NCI-H187 (cell line): ENCODE results near the gene LAGE3.

Experiments used
- DNase-seq, 2 experiments: peaks; one replicate each; lab custom pipeline; 2025; lab: John Stamatoyannopoulos, UW

LAGE3 gene

DNA sequence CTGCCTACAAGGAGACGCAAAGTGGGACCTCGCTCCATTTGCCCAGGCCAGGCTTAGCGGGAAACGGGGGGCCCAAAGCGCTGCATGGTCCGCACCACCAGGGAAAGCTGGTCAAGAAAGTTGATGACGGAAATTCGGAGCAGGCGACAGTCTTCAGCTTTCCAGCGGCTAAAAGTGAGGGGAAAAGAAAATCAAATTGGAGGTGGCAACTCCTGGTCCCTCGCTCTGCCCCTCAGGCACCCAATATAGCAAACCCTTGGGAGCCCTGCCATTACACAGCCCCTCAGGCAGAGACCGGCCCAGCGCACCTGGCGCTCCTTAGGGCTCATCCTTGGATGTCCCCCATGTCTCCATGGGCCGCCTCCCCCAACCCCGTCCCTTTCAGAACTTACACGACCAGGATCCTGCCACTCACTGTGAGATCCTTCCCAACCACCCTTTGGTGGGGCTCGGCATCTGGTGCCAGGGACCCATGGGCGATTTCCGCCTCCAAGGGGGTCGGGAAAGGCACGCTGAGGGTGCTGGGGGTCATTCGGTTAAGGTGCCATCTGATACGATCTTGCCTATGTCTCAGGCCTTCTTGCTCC is 1.1 kb downstream of the LAGE3 start:
- DNase-seq: no peak

DNA sequence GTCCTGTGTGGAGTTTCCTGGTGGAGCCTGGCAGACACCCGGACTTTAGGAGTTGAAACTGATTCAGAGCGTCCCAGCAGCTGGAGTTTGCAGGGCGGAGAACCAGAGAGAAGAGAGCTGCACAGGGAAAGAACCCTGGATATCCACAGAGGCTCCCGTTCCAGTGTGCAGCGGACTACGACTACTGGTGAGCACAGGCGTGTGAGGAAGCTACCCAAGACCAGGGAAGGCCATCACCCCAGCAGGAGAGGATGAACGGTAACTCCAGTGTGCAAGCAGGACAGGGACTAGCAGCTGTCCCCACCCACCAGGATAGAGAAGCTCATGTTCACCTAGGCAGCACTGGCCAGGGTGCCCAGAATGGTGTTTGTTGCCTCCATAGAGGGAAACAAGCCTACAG is 2.3 kb downstream of the LAGE3 start:
- DNase-seq: no peak

DNA sequence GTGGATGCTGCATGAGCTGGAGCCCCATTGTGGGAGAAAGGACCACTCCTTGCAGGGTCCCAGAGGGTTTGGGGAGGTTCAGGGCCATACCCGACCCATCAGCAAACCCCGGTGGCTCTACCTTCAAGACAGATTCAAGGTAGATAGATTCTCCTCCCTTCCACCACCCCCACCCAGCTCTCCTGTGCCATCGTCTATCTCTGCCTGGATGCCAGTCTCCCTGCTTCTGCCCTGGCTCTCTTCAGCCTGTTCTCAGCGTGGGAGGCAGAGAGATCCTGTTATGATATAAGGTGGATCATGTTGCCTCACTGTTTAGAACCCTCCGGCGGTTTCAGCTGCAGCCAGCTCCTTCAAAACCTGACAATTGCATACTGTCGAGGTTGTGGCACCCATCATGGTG is 5.4 kb downstream of the LAGE3 start:
- no peak for DNase-seq

DNA sequence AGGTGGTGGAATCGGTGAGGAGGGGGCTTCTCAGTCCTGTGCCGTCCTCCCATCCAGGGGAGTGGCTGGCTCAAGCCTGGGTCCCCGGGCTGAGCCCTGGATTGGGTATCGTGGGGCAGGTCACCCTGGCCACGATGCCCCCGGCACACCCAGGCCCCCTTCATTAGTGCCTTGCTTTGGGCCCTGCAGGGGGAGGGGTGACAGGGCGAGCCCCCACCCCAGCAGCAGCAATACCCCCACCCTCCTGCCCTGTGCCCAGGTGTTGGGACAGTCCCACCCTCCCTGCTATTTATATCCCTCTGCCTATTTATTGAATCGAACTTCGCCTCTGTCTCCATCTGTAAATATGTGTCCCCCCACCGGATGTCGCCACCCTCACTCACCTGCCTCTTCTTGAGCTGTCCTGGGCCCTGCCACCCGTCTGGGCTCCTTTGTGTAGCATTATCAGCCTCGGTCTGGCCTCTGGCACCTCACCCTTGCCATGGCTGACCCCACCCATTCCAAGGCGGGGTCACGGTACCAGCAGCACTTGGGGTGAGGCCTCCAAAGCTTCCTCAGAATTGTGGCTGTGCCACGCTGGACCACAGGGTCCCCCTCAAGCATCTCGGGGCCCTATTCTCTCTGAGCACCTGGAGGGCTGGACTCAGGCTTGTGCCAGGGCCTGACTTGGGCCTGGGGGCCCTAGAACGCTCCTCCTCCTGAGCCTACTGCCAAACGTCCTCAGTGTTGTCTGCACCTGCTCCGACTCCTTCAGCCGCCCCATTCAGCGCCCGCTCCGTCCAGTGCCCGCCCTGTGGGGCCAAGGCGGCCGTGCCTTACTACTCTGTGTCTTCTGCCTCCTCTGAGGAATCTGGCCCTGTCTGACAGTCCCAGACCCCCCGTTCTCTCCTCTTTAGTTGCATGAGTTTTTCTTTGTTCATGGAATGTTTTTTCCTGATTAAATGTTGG is 6.1 kb downstream of the LAGE3 start:
- no peak for DNase-seq

DNA sequence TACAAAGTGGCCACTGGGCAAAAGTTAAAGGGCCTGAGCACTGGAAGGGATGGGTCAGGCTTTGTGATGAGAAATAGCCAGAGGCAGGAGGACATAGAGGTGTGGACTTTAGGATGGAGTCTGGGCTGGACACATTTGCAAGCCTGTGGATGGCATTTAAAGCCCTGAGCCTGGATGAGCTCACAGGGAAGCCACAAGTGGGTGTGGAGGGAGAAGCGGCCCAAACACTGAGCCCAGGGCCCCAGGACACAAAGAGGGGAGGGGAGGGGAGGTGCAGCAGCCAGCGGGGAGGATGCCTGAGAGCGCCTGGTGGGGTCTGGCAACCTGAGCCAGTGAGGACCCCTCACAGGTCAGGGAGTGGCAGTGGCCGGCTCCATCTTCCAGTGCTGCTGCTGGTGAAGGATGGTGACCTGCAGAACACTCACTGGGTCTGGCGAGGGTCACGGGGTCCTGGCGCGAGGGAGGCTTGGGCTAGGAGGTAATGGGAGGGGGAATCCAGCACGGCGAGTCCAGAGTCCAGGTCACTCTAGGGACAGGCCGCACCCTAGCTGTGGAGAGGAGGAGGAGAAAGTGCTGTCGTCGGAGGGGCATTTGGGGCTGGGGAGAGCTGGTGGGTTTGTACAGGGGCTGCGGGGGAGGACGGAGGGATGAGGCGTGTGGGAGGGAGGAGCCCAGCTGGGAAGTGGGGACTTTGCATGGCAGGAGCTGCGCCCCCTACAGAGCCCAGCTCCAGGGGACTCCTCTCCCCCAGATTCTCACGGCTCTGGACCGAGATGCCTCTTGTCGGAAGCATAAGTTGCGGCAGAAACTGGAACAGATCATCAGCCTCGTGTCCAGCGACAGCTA is 7.0 kb downstream of the LAGE3 start:
- DNase-seq: no peak

DNA sequence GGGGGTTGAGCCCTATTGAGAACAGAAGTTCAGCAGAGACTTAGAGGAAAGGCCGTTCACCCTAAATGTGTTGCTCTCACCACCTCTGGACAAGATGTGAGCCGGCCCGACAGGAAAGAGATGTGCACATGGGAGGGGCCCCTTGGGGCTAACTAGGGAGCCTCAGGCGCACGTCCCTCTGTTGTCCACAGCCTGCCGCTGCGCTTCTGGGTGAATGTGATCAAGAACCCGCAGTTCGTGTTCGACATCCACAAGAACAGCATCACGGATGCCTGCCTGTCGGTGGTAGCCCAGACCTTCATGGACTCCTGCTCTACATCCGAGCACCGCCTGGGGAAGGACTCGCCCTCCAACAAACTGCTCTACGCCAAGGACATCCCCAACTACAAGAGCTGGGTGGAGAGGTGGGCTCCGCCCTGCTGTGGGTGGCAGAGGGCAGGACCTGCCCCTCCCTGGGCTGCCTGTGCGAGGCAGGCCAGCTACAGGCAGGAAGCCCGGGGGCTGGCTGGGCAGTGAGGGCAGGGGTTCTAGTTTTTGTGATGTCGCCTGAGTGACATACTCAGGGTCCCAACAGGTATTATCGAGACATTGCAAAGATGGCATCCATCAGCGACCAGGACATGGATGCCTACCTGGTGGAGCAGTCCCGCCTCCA is 8.0 kb downstream of the LAGE3 start:
- no peak for DNase-seq

DNA sequence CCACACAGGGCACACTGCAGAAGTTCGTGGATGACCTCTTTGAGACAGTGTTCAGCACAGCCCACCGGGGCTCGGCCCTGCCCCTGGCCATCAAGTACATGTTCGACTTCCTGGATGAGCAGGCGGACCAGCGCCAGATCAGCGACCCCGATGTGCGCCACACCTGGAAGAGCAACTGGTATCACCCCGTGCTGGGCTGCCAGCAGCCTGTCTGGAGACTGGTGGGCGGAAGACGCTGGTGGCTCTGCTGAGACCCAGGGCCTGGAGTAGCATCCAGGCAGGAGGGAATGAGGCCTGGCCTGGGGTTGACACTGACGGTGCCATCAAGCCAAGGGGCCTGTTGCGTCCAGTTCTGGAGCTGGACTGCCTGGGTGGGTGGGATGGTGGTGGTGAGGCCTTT is 8.6 kb downstream of the LAGE3 start:
- no peak for DNase-seq

DNA sequence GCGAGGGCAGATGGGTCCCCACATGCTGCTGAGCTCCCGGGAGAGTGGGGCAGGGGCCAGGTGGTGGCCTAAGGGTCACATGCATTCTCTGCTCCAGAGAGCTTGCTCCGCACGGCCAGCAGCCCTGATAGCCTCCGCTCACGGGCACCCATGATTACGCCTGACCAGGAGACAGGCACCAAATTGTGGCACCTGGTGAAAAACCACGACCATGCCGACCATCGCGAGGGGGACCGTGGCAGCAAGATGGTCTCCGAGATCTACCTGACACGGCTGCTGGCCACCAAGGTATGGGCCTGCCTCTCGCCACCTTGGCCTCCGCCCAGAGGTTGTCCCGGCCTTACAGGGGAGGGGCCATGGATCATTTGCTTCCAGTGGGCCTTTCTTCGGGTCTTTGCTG is 9.2 kb downstream of the LAGE3 start:
- DNase-seq: no peak

DNA sequence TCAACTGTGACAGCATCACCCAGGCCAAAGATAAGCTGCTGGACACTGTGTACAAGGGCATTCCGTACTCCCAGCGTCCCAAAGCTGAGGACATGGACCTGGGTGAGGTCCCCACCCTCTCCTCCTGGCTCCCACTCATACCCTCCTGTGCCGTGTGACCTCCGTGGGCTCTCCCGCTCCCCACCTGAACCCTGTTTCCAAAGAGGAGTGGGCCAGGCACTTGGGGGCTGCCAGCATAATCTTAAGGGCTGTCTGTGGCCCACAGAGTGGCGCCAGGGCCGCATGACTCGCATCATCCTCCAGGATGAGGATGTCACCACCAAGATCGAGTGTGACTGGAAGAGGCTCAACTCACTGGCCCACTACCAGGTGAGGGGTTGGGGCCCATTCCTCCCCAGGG is 10.0 kb downstream of the LAGE3 start:
- no peak for DNase-seq

DNA sequence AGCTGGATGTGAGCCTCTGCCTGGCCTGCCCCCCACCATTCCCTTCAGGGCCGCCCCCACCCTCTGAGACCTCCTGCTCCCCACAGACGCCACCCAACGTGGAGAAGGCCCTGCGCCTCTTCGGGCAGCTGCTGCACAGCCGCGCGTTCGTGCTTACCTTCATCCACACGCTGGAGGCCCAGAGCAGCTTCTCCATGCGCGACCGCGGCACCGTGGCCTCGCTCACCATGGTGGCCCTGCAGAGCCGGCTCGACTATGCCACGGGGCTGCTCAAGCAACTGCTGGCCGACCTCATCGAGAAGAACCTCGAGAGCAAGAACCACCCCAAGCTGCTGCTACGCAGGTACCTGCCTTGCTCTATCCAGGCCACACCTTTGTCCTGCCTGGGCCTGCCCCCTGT is 10.9 kb downstream of the LAGE3 start:
- DNase-seq: no peak

DNA sequence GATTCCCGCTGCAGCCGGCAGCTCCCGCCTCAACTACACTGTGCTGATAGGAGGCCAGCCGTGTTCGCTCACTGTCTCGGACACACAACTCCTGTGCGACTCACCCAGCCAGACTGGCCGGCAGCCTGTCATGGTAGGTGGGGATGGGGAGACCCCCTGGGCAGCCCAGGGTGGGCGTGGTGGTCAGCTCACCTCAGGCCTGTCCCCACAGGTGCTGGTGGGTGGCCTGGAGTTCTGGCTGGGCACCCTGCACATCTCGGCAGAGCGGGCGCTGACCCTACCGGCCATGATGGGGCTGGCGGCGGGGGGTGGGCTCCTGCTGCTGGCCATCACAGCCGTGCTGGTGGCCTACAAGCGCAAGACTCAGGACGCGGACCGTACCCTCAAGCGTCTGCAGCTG is 11.5 kb downstream of the LAGE3 start:
- no peak for DNase-seq

DNA sequence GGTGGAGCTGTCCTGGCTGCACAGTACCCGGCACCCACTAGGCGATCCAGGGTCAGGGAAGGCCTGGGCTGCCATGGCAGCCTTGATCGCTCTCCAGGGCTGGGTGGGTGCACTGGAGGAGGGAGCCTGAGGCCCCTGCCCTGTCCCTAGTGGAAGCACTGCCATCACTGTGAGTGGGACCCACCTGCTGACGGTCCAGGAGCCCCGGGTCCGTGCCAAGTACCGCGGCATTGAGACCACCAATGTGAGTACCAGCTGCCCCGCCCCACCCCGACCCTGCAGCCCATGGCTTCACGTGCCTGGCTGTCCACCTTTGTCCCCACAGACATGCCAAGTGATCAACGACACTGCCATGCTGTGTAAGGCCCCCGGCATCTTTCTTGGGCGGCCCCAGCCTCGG is 12.2 kb downstream of the LAGE3 start:
- no peak for DNase-seq

DNA sequence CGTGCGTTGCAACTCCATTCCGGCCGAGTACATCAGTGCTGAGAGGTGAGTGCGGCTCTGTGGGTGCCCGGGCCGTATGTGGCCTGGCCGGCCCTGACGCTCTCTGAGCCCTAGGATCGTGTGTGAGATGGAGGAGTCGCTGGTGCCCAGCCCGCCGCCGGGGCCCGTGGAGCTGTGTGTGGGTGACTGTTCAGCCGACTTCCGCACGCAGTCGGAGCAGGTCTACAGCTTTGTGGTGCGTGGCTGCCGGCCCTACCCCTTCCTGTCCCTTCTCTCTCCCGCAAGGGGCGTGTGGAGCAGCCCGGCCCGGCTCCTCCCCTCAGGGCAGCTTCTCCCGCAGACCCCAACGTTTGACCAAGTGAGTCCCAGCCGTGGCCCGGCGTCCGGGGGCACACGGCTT is 13.0 kb downstream of the LAGE3 start:
- no peak for DNase-seq

DNA sequence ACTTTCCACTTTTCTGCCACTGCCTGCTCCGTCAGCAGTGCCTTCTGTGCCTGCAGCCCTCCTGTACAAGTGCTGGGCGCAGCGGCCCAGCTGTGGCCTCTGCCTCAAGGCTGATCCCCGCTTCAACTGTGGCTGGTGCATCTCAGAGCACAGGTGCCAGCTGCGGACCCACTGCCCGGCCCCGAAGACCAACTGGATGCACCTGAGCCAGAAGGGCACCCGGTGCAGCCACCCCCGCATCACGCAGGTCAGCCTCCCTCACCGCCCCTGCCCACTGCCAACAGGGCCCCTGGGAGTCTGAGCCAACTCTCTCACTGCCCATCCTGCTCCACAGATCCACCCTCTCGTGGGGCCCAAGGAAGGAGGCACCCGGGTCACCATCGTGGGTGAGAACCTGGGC is 13.5 kb downstream of the LAGE3 start:
- DNase-seq: no peak

DNA sequence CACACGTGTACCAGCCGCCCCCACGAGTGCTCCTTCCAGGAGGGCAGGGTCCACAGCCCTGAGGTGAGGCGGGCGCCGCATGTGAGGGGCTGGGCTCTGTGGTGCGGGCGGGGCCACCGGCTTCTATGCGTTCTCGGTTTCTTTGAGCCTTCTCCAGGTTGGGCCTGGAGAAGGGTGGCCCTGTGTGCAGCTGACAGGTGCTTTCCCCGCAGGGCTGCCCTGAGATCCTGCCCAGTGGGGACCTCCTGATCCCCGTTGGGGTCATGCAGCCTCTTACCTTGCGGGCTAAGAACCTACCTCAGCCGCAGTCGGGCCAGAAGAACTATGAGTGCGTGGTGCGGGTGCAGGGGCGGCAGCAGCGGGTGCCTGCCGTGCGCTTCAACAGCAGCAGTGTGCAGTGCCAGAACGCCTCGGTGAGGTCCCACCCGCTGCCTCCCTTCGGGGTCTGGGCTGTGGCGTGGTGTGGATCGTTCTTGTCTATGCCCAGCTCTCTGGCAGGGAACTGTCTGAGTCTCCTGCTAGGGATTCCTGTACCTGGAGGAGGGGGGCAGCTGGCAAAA is 14.2 kb downstream of the LAGE3 start:
- no peak for DNase-seq

DNA sequence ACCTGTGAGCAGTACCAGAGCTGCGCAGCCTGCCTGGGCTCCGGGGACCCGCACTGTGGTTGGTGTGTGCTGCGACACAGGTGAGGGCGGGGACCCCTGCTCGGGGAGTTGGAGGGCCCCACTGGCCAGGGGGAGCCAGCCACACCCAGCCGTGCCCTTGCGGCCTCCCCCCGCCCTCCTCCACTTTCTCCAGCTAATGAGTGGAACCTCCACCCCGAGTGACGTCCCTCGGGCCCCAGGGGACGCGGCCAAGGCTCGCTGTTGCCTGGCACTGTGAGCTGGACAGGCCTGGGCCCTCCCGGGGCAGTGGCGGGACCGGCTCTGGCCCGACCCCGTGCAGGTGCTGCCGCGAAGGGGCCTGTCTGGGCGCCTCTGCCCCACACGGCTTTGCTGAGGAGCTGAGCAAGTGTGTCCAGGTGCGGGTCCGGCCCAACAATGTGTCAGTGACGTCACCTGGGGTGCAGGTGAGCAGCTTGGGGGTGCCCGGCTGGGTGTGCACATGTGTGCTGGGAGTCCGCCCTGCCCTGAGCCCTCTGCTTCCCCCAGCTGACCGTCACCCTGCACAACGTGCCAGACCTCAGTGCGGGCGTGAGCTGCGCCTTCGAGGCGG is 15.4 kb downstream of the LAGE3 start:
- DNase-seq: no peak

DNA sequence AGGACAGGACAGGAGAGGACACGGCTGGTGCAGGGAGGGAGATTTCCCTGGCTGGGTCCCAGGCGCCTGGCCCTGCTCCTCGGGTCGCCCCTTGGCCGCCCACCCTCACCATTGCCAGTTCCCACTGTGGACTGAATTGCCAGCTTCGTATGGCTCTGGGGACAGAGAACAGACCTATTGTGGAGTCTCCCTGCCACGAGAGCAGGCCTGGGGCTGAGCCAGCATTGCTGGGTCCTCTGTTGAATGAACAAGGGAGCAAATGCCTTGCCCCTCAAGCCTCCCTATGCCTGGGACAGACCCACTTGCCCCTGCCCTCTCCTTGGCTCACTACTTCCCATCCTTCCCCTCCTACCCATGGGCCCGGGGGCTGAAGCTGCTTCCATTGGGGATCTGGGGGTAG is 16.7 kb downstream of the LAGE3 start:
- DNase-seq: no peak

DNA sequence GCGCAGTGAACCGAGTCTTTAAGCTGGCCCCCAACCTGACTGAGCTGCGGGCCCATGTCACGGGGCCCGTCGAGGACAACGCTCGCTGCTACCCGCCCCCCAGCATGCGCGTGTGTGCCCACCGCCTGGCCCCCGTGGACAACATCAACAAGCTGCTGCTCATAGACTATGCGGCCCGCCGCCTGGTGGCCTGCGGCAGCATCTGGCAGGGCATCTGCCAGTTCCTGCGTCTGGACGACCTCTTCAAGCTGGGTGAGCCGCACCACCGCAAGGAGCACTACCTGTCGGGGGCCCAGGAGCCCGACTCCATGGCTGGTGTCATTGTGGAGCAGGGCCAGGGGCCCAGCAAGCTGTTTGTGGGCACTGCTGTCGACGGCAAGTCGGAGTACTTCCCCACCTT is 18.8 kb downstream of the LAGE3 start:
- DNase-seq: no peak

DNA sequence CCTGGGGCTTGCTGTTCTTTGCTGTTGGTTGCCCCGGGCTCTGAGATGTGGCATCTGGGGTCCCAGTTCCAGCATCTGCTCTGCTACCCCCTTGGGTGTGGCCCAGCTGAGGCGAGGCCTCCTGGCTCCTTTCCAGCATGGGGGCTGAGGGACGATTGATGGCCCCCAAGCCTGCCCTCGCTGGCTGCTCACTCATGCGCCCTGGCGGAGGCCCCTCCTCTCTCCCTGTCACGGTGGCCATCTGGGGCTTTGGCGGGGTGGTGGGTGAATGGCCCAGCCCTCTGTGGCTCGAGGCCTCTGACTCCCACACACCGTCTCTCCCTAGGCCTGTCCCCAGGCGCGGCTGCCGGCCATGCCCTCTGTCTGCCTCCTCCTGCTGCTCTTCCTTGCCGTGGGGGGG is 19.2 kb downstream of the LAGE3 start:
- no peak for DNase-seq

DNA sequence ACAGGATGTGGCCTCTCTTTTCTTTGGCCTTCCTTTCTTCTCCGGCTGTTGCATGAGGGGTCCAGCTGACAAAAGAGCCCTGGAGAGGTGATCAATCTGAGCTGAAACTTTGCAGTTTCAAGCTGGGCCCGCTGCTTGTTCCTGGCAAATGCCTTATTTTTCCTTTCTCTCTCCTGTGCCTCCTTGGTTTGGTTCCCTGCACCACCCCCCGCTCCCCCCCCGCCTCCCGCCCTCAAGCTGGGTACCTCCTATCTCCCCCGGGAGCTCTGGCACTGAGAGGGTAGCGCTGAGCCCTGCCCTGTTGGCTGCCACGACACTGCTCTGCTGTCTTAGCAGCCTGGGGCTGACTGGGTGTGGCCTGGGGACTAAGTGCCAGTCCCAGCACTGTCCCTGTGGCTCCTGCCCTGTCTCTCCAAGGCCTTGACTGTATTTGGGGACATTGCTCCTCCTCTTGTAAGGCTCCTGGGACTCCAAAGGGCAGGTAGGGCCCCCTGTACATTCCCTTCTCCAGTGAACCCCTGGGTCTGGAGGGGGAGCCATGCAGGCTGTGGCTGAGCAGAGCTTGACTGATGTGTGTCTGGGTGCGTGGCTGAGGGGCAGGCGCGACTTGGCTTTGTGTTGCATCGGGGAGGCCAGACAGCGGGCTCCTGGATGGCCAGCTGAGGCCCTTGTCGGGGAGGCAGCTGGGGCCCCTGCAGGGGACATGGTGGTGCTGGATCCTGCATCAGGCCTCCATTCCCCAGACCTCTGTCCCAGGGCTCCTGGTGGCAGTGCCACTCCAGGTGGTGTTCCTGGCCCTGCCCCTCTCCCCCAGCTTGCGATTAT is 19.9 kb downstream of the LAGE3 start:
- peak in 1 of 2 experiments; percentile 9 for DNase-seq
